Neutrophil (primary cell): Measurements from ENCODE around the gene GBX2.

Experiments used
- H3K27ac ChIP-seq: fragments of 200-600 bp; sonication (generic); 2 replicates; pipeline ENCODE4 v1.5.1; 2016; ENCODE audit warnings: mild to moderate bottlenecking, moderate library complexity
- H3K27me3 ChIP-seq: fragments of 200-600 bp; sonication (generic); 2 replicates; pipeline ENCODE4 v1.6.0; 2016; ENCODE audit warnings: mild to moderate bottlenecking
- H3K36me3 ChIP-seq: fragments of 200-600 bp; sonication (generic); 2 replicates; pipeline ENCODE4 v1.5.1; 2017
- H3K4me1 ChIP-seq, 2 experiments: fragments of 200-600 bp in 1 of 2; sonication (generic) in 1 of 2; 1 replicate in 1 of 2; 2 replicates in 1 of 2; pipeline versions ENCODE4 v1.5.1 to v1.6.1; 2013 to 2016; ENCODE audit warnings: low read depth in 1 of 2, low read length in 1 of 2, mild to moderate bottlenecking in 1 of 2, moderate library complexity in 1 of 2; ENCODE audit not compliant: control insufficient read depth in 1 of 2, insufficient read depth in 1 of 2
- H3K4me3 ChIP-seq, 2 experiments: fragments of 200-600 bp in 1 of 2; sonication (generic) in 1 of 2; 1 replicate in 1 of 2; 2 replicates in 1 of 2; pipeline ENCODE4 v1.5.1; 2013 to 2016; ENCODE audit warnings: low read depth in 1 of 2, low read length in 1 of 2, mild to moderate bottlenecking in 1 of 2, moderate library complexity in 1 of 2
- H3K9me3 ChIP-seq: fragments of 200-600 bp; sonication (generic); 2 replicates; pipeline ENCODE4 v1.5.1; 2016
- TF ChIP-seq, protein P1 (sequence below): fragments of 200-600 bp; sonication (generic); IDR thresholded peaks from 2 replicates; pipeline ENCODE4 v1.5.1; 2016; ENCODE audit warnings: antibody characterized with exemption

GBX2 gene

DNA sequence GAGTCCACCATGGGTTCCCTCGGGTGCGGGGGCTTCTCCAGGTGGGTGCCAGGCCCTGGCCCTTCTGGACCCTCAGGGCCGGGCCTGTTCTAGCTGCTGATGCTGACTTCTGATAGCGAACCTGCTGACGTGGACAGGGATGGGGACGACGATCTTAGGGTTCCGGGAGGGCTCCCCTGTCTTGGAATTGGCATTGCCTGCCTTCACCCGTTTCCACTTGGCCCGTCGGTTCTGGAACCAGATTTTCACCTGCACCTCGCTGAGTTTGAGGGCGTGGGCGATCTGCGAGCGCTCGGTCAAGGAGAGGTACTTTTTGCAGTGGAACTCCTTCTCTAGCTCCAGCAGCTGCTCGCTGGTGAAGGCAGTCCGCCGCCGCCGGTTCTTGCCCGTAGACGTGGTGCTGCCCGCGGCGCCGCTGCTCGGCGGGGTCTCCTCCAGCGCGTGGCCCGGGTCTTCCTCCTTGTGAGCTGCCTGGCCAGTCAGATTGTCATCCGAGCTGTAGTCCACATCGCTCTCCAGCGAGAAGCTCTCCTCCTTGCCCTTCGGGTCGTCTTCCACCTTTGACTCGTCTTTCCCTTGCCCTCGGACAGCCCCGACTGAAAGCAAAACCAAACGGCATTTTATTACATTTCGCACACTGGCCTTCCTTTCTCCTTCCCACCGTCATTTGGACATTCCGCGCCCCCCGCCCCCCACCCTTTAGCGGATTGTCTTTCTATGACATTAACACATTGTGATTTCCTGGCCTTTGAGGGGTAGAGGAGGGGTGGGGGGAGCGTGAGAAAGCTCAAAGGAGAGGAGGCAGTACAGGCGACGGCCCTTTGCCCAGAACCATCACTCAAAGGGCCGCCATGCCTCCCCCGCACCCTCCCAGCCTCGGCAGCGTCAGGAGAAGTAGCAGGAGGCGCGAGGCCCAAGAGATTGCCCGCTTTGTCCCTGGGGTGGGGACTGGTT is 2.1 kb downstream of the GBX2 start:
- peaks cover 100% of the 10 kb centered on the region for H3K27me3 ChIP-seq
- H3K9me3 ChIP-seq = no peaks in the 10 kb centered on the region
- H3K4me1 ChIP-seq = peaks cover 0 to 6% of the 10 kb centered on the region in 2 experiments
- no peak overlapping the region for H3K4me3 ChIP-seq
- H3K27ac ChIP-seq = no peak overlapping the region
- TF ChIP-seq, protein P1, sequence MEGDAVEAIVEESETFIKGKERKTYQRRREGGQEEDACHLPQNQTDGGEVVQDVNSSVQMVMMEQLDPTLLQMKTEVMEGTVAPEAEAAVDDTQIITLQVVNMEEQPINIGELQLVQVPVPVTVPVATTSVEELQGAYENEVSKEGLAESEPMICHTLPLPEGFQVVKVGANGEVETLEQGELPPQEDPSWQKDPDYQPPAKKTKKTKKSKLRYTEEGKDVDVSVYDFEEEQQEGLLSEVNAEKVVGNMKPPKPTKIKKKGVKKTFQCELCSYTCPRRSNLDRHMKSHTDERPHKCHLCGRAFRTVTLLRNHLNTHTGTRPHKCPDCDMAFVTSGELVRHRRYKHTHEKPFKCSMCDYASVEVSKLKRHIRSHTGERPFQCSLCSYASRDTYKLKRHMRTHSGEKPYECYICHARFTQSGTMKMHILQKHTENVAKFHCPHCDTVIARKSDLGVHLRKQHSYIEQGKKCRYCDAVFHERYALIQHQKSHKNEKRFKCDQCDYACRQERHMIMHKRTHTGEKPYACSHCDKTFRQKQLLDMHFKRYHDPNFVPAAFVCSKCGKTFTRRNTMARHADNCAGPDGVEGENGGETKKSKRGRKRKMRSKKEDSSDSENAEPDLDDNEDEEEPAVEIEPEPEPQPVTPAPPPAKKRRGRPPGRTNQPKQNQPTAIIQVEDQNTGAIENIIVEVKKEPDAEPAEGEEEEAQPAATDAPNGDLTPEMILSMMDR = no peak
- no peaks in the 10 kb centered on the region for H3K36me3 ChIP-seq

DNA sequence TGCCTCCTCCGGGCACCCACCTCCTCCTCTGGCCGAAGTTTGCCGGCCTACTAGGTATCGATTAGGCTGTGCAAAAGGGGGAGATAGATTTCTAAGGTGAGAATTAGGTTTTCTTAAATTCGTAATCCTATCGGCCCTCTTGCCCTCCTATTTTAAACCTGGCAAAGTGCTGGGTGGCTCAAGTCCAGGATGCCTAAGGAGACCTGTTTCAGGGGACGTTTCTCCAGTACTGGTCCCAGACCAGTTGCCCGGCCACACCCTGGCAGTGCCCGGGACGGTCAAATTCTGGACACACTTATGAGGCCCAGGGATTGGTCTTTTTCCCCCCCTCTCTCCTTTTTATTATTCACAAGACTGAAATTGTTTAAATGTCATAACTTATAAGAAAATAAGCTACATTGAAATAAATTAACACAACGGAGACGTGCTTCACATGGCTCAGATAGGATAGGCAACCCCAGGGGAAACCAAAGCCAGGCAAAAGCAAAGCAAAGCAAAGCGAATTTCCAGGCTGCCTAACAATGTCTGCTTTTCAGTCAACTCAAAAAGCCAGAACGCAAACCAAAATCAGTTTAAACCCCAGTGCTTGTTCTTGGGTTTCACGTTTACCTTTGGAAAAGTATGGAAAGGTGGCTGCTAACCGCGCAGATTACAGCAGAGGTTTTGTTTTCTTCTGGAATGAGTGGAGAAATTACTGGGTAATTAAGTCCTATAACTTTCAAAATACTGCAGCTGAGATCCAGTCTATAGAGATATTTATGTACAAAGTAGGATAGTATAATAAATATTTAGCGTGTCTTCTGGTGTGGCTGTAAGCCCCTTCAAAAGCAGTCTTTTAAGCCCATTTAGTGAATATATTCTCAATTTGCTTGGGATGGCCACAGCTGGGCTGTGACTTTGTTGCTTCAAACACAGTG is 3.0 kb downstream of the GBX2 start:
- Histone ChIP-seq H3K36me3 (no peaks in the 10 kb centered on the region), H3K4me3 (no peak overlapping the region), H3K27me3 (peaks cover 100% of the 10 kb centered on the region), H3K4me1 (peaks cover 0 to 6% of the 10 kb centered on the region in 2 experiments), H3K9me3 (no peaks in the 10 kb centered on the region), H3K27ac (no peak overlapping the region)
- TF ChIP-seq, protein P1 = no peak

GRCh38 chr2:236164201-236164924 is 3.8 kb downstream of the GBX2 start:
- Histone ChIP-seq H3K4me1 (peaks cover 0 to 6% of the 10 kb centered on the region in 2 experiments), H3K4me3 (no peak overlapping the region), H3K27me3 (peaks cover 100% of the 10 kb centered on the region), H3K9me3 (no peaks in the 10 kb centered on the region), H3K27ac (no peak overlapping the region), H3K36me3 (no peaks in the 10 kb centered on the region)
- TF ChIP-seq, protein P1 = no peak

DNA sequence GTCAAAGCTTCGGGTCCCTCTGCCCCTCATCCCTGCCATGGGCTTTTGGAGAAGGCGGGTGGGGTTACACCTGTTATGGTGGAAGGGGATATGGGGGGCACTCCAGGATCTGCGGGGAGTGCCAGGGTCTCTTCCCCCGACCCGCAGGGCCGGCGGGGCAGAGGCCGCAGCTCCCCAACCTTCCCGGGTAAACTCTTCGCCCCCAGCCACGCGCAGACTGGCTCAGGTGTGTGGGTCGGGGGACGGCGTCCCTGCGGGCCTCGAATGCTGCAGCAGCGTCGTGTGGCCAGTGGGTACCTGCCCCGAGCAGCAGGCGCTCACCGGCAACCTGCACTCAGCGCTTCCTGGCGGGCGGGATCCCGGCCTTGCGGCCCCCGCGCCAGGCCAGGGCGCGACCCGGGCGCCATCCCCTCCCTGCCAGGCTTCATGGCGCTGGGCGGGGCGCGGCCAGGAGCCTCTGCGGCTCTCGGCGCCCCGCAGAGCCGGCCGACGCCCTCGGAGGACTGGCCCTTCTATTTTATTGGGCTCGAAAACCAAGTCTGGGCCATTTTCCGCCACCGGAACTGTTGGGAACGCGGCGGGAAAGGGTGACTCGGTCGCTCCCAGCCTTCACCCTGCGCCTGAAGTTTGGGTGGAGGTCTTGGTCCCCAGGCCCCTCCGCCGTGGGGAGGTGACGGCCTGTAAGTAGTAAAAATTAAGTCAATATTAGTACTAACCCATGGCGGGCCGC is 4.5 kb downstream of the GBX2 start:
- peaks cover 0 to 6% of the 10 kb centered on the region in 2 experiments for H3K4me1 ChIP-seq
- H3K36me3 ChIP-seq = no peaks in the 10 kb centered on the region
- no peak overlapping the region for H3K4me3 ChIP-seq
- H3K27ac ChIP-seq = no peak overlapping the region
- no peaks in the 10 kb centered on the region for H3K9me3 ChIP-seq
- TF ChIP-seq, protein P1 = no peak
- peaks cover 100% of the 10 kb centered on the region for H3K27me3 ChIP-seq
